Activated CD4-positive, CD25-positive, alpha-beta regulatory T cell treated with anti-CD3 and anti-CD28 coated beads, Interleukin-2, amount 50 U/mL, for 72 hours (primary cell): Measurements from ENCODE around the gene PRLH.
"Not testable (repeated sequence)": the region's sequence is repeated elsewhere in the genome, so short reads cannot be mapped to it uniquely, and the experiment has no call there.

Experiments used
- DNase-seq: peaks from one replicate; pipeline ENCODE4 v3.0.0; 2021

PRLH gene

DNA sequence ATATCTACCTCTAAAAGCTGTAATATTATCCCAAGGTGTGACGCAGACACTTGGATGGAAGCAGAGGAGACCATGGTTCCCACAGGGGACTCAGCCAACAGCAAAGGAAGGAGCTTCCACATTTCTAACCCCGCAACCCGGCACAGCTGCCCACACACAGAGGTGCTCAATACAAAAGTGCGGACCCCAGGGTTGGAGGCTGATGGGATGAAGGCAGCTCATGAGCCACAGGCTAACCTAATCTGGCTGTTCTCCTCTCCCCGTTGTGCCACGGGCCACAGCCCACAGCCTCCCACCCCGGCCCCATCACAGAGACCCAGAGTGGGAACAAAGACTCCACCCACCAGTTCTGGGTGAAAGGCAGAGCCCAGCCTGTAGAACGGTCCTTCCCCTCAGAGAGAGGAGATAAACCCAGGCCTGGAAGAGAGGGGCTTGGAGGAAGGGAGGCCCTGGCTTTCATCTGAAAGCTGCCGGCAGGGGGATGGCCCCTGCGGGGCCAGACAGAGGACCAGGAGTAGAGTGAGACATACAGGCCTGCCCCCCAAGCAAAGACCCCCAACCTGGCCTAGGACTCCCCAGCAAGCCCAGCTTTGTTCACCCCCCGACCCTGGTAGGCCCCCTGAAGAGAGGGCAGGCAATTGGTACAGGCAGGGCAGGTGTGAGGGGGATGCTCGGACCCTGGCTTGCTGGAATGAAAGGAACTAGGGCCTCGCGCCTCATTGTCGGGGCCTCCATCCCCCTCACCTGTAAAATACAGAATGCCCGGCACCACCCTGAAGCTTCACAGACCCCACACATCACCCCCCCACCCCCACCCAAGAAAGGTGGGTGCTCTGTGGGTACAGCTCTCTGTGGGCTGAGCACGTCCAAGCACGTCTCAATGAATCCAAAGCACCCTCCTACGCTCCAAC lies 17.3 kb downstream of the PRLH start:
- no peak for DNase-seq

DNA sequence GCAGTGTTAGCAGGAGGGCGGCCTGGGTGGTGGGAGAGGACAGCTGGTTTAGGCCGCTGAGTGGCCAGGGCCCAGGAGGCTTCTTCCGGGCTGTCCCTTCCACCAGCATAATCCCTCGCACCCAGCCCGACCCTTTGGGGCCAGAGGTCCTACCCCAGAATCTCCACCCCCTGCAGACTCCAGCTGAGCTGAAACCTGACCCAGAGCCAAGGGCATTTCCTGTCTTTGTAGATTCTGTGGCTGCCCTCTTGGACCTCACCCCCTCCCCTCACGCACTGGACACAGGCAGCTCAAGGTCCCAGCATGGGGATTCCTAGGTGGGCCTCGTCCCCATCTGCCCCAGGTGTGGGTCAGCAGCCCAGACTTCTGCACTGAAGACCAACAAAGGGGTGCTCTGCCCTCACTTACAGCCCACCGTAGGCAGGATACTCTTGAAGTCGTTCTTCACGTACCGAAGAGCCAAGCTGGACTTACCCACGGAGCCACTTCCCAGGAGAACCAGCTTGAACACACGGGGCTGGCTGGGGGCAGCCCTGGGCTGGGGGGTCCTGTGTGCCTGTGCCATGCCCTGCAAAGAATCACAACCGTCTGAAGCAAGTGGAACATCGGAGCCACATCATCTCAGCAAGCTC lies 19.3 kb downstream of the PRLH start:
- DNase-seq = no peak

DNA sequence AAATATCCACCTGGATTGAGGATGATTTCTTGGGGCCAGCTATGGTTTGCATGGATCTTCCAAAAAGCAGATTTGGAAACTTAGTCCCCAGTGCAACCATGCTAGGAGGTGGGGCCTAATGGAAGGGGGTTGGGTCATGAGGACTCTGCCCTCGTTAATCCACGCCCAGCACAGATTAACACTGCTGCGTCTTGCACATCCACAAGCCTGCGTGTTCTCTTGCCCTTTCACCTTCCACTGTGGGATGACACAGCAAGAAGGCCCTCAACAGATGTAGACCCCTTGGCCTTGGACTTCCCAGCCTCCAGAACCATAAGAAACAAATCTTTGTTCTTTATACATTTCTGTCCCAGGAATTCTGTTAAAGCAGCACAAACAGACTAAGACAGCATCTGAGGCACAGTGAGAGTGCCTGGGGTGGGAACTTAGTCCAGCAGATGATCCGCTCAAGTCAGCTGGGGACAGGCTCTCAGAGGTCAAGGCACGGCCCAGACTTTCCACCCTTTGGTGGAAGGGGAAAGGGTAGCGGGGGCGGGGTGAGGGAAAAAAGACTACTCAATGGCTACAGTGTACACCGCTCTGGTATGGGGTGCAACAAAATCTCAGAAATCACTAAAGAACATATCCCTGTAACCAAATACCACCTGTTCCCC lies 21.8 kb downstream of the PRLH start:
- DNase-seq = no peak

DNA sequence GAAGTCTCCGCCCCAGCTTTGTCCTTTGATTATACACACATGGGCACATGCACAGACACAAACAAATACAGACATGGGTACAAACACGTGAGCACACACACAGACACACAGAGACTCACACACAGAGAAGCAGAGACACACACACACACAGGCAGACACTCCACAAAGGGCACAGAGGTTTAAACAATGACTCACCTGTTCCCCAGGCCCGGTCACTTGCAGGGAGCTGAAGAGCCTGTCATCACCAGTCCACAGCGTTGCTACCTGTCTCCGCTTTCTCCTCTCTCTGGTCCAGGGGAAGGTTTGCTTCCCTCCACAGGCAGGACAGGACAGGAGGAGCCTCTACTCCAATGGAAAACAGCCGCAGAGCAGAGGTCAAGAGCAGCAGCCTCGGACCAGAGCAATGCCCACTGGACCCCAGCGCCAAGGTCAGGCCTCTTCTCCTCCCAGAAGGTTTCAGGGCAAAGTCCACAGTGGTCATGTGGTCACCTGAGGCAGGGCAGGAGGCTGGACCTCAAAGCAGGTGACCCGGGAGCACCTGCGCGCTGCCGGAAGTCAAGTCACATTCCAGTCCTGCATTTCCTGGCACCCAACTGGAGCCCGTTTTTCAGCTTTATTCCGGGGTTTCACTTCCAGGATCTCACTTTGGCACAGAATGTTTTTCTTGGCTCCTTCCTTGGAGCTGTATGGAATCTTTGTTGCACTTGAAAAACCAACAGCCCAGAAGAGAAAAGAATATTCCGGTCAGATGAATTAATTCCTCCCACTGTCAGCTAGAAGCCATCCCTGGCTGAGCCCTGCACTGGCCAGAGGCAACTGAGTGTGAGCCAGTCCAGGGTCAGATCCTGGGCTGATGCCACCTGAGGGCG lies 24.1 kb downstream of the PRLH start, which contains the start of gene RAB17:
TSS of gene RAB17 (minus strand) at position 463 of the 869 bp plus-strand sequence. CDS start 4,580 bp downstream, outside the sequence.
- no peak for DNase-seq

DNA sequence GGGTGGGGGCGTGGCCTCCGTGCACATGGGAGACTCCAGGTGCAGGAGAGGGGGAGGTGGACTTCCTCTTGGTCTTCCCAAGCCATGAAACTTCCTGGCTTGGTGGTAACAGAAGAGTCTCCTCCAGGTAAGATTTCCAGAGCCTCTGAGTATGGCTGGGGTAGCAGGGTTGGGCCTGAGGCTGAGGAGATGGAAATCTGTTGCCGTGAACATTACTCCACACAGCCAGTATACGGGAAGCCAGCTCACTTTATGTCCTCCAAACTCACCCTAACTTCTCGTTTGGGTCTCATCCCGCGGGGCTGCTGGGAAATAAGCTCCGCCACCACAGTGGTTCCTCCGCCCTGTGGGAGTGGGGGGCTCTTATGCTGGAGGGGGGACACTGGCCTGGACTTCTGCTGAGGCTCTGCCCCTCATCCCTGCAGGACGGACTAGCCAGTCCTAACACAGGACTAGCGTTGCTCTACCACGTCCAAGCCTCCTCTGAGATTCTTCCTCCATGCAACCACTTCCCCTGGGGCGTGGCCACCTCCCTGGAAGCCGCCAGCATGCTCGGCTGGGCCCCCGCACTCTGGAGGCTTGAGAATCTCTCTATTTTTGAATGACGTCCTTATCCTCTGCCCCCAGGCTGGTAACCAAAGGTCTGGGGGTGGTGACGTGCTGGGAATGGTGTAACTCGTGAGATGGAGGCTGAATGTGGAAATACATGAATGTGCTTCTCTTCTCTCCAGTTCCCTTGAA lies 24.9 kb downstream of the PRLH start:
- no peak for DNase-seq

DNA sequence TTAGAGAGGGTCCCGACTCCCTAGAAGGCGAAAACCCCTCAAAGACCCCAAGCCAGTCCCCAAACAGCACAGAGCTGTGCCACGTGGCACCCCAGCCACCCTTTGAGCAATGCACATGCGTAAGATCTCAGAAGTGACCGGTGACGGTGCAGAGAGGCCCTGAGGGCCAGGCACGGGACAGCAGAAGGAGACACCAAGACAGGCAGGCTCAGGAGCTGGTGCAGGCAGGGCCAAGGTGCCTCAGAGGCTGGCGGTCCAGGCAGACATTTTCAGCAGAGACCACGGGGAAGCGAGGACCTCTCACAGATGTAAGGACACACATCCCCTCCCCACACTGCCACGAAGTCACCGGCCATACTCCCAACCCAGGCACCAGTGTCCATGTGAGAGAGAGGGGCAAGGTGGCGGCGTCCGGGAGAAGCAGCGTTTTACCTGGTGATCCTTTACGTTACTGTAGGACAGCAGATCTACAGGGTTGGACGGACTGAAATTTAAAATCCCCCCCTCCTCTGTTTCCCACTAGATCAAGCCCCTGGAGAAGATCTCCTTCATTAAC lies 26.1 kb downstream of the PRLH start:
- no peak for DNase-seq

DNA sequence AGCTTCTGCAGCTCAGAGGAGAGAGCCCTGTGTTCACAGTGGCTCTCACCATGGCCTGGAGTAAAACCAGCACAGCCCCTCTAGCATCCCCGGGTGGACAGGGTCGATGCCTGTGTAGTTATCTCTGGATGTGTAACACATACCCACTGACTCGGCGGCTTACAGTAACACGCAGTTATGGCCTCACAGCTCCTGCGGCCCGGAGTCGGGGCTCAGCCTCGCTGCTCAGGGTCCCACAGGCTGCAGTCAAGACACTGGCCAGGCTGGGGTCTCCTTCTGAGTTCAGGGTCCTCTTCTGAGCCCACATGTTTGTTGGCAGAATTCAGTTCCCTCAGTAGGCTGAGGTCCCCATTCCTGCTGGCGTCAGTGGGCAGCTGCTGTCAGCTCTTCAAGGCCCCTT lies 26.7 kb downstream of the PRLH start:
- no peak for DNase-seq

DNA sequence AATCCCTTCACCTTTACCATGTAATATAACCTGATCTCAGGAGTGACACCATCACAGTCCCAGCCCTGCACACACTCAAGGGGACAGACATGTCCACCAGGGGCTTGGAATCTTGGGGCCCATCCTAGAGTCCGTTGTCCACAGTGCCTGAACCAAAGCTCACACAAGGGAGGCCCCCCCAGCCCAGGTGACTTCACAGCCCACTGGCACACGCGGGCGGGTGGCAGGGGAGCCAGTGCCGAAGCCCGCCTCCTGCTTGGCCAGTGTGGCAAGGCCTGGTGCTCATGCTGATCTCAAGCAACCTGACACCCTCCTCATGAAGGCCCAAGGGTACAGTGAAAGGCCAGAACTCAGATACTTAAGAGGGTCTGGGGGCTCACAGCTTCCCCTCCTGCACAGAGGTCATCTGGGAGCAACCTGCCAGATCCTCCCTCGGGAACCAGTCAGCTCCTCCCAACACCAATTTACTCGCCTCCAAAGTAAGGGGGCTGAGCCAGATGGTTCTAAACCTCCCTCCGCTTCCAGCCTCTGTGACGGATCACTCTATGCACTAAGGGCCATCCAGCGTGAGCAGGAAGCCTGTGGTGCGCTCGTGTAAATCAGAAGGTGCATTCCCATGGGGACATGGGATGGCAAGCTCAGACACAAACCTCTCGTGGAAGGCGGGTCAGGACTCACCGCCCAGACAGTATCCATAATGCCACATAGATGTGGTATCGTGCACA lies 27.4 kb downstream of the PRLH start:
- no peak for DNase-seq

DNA sequence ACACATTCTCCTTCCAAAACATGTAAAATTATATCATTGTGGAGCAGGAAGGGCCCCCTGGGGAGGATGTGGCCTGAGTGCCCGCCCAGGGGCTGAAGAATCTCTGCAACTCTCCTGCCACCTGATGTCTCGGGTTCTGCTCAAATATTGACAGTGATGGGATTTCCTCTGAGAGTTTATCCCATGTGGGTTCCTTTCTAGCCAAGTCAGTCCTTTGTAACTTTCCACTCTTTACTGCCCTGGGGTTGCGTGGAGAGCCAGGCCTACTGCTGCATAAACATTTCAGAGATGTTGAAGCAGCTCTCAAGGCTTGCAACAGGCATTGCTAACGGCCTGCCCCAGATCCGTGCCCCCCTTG lies 28.1 kb downstream of the PRLH start:
- DNase-seq = no peak

DNA sequence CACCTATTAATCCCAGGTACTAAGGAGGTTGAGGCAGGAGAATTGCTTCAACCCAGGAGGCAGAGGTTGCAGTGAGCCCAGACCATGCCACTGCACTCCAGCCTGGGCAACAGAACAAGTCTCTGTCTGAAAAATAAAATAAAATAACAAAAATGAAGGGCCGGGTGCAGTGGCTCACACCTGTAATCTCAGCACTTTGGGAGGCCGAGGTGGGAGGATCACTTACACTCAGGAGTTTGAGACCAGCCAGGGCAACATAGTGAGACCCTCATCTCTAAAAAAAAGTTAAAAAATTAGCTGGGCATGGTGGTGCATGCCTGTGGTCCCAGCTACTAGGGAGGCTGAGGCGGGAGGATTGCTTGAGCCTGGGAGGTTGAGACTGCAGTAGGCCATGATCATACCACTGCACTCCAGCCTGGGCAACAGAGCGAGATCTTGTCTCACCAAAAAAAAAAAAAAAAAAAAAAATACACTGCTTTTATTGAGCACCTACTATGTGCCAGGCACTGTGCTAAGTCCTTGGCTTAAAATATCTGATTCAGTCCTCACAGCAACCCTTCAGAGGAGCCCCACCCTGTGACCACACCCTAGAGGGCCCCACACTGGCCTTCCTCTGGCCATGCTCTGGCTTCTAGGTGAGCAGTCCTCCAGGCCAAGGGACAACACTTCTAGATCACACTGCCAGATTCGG lies 29.6 kb downstream of the PRLH start:
- DNase-seq = not testable (repeated sequence)

DNA sequence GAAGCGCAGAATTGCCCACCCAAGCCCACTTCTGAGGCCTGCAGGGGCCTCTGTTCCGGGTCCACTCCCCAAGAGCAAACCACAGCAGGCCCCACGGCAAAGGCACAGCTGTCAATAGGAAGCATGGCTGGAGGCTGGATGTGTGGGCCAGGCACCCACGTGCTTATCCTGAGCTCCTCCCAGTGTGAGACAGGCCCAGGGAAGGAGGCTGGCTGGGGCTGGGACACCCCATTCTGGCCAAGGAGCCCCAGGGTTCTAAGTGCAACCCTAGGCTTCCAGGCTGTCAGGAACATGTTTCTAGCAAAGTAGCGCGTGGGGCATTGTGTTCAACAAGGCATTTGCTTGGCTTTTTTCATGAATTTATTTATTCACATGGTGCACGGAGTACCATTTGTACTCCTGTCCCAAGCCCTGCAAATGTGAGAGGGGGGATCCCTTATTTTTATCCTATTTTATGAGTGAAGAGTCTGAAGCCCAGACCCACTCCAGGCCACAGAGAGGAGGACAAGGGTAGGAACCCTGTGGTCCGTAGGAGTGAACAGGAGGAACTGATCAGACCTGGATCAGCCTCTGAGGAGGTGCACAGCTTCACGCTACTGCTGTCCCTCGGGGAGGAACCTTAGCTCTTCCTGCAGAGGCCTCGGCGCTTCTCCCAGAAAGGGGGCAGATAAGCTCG lies 30.3 kb downstream of the PRLH start:
- DNase-seq = no peak

DNA sequence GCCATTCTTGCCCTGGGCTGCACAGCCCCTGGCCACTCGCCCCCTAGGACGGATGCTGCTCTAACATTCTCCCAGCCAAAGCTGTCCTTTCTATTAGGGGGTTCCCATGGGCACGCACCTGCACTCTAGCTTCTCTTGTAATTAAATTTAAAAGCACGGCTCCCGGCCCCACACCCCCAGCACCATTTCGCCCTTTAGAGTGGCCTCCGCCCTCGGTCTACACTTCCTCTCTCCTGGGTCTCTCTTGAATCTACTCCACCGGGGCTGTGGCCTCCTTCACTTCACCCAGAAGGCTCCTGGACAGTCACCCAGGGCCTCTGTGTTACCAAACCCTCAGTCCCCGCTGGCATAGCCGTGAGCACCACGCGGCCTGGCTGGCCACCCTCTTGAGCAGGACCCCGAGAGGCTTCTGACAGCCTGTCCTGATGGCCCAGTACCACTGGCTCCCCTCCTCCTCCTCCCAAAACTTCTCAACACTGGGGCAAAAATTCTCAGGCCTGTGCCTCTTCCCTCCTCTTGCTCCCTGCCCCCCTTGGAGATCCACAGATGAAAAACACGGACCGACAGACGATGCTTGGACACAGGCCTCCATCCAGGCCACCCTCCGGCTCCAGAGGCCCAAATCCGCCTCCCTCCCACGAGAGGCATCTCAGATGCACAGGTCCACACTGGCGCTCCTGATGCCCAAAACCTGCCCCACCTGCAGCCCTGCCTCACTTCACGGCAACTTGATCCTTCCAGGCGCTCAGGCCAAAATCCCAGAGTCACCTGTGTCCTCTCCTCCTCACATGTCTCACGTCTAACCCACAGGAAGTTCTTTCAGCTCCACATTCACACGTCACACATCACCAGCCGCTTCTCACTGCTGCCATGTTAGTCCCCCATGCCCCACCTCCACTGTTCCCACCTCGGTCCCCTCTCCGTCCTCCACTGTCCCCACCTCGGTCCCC lies 31.1 kb downstream of the PRLH start:
- DNase-seq = no peak

DNA sequence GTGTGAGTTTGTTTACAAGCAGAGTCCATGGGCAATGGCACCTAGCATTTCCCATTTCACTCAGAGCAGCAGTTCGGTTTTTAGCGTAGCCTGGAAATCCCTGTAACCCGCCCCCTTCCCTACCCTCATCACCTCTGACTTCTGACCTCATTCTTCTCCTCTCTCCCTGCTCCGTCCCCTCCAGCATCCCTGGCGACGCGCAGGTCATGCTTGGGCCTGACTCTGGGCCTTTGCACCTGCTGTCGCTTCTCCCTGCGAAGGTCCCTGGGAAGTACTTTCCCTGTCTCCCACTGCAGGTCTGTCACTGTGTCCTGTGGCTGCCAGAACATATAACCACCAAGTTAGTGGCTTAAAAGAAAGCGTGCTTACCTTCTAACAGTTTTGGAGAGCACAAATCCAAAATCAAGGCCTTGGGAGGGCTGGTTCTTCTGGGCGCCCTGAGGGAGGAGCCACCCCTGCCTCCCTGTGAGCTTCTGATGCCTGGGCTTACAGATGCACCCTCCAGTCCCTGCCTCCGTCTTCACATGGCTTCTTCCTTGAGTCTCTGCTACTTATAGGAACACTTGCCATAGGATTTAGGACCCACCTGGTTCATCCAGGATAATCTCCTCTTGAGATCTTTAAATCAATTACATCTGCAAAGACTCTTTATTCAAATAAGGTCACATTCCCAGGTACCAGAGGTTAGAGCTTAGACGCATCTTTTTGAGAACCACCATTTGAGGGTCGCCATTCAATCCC lies 32.3 kb downstream of the PRLH start:
- DNase-seq = no peak

DNA sequence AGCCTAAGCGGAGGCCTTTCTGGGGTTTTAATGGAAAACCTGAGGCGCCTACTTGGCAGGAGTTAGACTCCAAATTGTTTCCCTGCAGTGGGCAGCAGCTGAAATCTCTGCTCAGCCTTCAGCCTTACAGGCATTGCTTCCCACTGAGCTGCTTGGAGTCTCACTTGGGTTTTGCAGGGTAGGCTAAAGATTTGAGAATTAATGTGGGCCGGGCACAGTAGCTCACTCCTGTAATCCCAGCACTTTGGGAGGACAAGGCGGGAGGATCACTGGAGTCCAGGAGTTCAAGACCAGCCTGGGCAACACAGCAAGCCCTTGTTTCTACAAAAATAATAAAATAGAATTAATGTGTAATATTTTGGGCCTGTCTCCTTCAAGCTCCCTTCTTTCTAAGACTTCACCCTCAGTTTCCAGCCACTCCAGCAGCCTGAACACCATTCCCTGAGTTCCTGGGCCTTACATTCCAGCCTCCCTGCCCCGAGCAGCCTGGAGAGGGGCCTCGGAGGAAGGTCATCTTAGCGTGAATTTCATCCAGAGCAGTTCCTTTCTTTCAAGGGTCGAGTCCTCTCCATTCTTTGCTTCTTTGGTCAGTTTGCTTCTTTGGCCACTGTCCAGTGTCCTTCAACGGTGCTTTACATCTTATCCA lies 33.2 kb downstream of the PRLH start:
- no peak for DNase-seq

DNA sequence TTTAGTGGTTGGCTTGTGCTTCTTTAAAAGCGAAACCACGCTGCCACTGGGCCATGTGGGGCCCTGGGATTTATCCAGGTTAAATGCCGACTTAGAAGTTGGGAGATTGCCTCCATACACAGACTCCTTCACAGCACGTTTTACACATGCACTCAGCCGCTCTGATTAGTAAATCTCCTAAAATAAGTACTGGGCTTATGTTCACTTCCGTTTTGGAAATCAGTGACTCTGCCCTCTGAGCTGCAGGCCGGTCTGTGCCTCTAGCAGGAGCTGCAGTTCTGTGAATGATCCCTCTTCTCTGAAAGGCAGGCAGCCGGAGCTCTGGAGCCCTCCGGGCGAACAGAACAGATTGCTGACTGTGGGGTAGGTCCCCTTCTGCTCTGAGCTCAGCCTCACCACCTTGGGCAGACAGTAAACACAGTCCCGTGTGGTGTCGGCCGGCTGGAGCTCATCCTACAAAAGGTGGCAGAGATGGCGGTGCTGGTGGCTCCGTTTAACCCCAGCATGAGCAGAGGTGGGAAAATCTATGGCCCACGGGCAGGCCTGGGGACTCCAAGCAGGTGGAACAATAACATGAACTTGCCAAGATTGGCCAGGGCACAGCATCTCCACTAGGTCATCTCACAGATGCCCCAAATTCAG lies 34.0 kb downstream of the PRLH start:
- no peak for DNase-seq

DNA sequence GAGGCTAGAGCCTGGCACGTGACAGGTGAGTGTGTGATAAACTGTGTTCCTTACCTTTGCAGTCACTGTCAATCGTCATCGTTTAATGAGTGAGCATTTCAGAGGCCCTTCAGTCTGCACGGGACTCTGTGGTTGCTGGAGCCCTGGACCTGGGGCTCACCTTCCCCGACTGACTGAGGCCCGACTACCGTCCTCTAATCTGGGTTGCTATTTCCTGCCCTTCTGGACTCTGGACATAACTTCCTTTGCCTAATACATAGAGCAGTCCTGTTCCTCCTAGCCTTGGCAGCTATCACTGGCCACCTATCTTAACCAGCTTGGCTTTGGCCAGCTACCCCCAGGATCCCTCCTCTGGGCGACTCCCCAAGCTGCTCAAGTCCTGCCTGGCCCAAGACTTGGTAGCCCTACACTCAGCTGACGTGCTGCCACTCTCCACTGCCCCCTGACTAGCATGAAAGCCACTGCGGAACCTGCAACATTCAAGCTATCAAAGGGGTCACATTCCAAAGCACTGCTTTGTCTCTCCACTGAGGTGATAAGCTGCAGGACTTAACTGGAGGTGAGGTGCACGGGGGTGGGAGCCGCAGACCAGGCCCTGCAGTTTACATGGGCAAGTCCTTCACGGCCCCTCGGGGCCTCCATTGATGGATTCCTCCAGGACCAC lies 35.2 kb downstream of the PRLH start:
- DNase-seq = no peak
